Tibial artery (tissue), 4 donors: Measurements from ENCODE around the gene SLC35B1.

Experiments
- DNase-seq, 2 donors: peaks; one replicate each; pipeline ENCODE4 v3.0.0-alpha.2; 2019
- H3K27ac ChIP-seq, 2 donors: fragments of 200-600 bp; sonication (generic) in 1 of 2; 1 replicate in 1 of 2; 2 replicates in 1 of 2; pipeline ENCODE4 v1.5.1; 2018 to 2019; ENCODE audit warnings: mild to moderate bottlenecking in 1 of 2
- H3K27me3 ChIP-seq, 2 donors: fragments of 200-600 bp; sonication (generic) in 1 of 2; one replicate each; pipeline versions ENCODE4 v1.5.1 to v1.6.0; 2016 to 2019
- H3K36me3 ChIP-seq, 3 donors: fragments of 200-600 bp; sonication (generic) in 2 of 3; one replicate each; pipeline ENCODE4 v1.5.1; 2016 to 2019; ENCODE audit warnings: mild to moderate bottlenecking in 2 of 3
- H3K4me1 ChIP-seq, 4 donors: fragments of 200-600 bp; sonication (generic) in 2 of 4; 1 replicate in 3 of 4; 2 replicates in 1 of 4; pipeline ENCODE4 v1.5.1; 2016 to 2019
- H3K4me3 ChIP-seq, 2 donors: fragments of 200-600 bp; sonication (generic) in 1 of 2; 1 replicate in 1 of 2; 2 replicates in 1 of 2; pipeline ENCODE4 v1.5.1; 2018 to 2019; ENCODE audit warnings: mild to moderate bottlenecking in 2 of 2
- H3K9me3 ChIP-seq, 3 donors: fragments of 200-600 bp; sonication (generic) in 1 of 3; one replicate each; pipeline ENCODE4 v1.5.1; 2016 to 2019
- intact Hi-C: fragments of 100-400 bp; cut with DNase I; formaldehyde crosslinking; loops from one replicate; pipeline ENCODE4 v1.15.0; 2023; ENCODE audit warnings: low total_unique reads
- TF ChIP-seq, protein P1 (sequence below), 2 experiments: fragments of 200-600 bp in 1 of 2; fragments of 450-650 bp in 1 of 2; IDR thresholded peaks; one replicate each; pipeline ENCODE4 v1.5.1; 2017 to 2019; ENCODE audit warnings: antibody characterized with exemption in 2 of 2, mild to moderate bottlenecking in 1 of 2, moderate library complexity in 1 of 2

The SLC35B1 gene

DNA sequence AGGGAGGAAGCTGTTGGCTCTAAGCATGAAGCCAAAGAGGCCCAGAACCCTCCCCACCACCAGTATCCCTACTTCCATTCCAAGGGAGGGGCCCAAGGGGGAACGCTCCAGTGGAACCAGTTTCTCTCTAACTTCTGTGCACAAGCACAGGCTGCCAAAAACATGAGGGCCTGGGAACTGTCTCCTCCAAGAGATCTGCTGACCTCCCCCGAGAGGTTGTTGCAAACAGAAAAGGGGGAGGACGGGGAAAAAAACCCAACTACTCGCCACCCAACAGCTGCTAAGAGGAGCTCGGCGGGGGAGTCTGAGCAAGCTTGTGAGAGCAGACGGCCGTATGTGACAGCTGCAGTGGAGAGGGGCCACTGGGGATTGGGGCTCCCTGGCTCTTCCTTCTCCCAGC, 15.7 kb upstream of the SLC35B1 start:
- peaks cover 0 to 34% (median 22%) of the 10 kb centered on the region in 4 donors for H3K4me1 ChIP-seq
- DNase-seq, result peak; percentile 67 to 72
- H3K27me3 ChIP-seq, result no peaks in the 10 kb centered on the region
- H3K4me3 ChIP-seq, result no peak overlapping the region
- peaks cover 19 to 41% (median 36%) of the 10 kb centered on the region in 3 donors for H3K36me3 ChIP-seq
- H3K27ac ChIP-seq, result peak overlapping the region; percentile 60 to 67
- intact Hi-C loops, result no loop called here
- no peaks in the 10 kb centered on the region for H3K9me3 ChIP-seq
- TF ChIP-seq, protein P1, sequence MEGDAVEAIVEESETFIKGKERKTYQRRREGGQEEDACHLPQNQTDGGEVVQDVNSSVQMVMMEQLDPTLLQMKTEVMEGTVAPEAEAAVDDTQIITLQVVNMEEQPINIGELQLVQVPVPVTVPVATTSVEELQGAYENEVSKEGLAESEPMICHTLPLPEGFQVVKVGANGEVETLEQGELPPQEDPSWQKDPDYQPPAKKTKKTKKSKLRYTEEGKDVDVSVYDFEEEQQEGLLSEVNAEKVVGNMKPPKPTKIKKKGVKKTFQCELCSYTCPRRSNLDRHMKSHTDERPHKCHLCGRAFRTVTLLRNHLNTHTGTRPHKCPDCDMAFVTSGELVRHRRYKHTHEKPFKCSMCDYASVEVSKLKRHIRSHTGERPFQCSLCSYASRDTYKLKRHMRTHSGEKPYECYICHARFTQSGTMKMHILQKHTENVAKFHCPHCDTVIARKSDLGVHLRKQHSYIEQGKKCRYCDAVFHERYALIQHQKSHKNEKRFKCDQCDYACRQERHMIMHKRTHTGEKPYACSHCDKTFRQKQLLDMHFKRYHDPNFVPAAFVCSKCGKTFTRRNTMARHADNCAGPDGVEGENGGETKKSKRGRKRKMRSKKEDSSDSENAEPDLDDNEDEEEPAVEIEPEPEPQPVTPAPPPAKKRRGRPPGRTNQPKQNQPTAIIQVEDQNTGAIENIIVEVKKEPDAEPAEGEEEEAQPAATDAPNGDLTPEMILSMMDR (IDR thresholded peaks at IDR 0.05), result no peak

DNA sequence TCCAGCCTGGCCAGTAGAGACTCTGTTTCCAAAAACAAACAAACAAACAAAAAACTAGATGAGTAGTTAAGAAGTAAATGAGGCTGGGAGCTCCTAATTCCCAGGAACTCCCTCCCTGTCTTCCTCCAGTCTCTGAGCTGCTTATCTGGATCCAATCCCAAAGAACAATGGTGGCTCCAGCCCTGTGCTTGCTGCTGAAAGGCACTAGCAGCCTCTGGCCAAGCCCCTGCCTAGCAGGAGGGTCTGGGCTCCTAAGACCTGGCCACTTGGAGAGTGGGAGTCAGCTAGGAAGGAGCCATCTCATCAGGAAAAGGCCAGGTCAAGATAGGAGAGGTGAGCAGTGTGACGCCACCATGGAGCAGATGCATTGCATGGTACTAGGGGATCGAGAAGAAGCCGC, 14.3 kb upstream of the SLC35B1 start:
- no peaks in the 10 kb centered on the region for H3K9me3 ChIP-seq
- no peak overlapping the region for H3K4me3 ChIP-seq
- H3K27ac ChIP-seq, result peak overlapping the region in 1 of 2 donors; percentile 67
- H3K27me3 ChIP-seq, result no peaks in the 10 kb centered on the region
- peaks cover 0 to 27% (median 16%) of the 10 kb centered on the region in 4 donors for H3K4me1 ChIP-seq
- TF ChIP-seq, protein P1 (IDR thresholded peaks at IDR 0.05), result no peak
- intact Hi-C loops, result no loop called here
- H3K36me3 ChIP-seq, result peaks cover 31 to 55% (median 50%) of the 10 kb centered on the region in 3 donors
- no peak for DNase-seq

DNA sequence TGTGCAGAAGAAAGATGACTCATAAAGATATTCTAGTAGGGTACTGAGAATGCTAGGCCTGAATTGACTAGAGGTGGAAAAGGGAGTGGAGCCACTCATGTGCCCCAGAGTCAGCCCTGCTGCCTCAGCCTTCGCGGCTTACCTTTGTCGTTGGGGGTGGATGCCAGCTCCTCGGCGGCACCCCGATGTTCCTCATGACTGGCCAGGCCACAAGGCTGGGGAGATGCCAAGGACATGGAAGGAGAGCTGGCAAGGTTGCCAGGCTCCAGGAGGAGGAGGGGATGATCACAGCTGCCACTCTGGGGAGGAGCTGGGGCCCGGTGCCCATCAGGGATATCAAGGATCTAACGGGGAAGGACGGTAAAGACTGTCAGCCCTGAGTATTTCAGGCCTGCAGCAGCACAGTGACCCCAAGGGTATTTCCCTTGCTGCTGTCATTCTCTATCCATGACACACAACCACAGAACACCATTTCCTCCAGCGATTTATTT, 9.7 kb upstream of the SLC35B1 start:
- H3K4me3 ChIP-seq, result no peak overlapping the region
- peaks cover 0 to 11% (median 0%) of the 10 kb centered on the region in 4 donors for H3K4me1 ChIP-seq
- H3K36me3 ChIP-seq, result peaks cover 54 to 100% (median 90%) of the 10 kb centered on the region in 3 donors
- H3K27me3 ChIP-seq, result no peaks in the 10 kb centered on the region
- H3K27ac ChIP-seq, result no peak overlapping the region
- no peak for DNase-seq
- intact Hi-C loops, result no loop called here
- TF ChIP-seq, protein P1 (IDR thresholded peaks at IDR 0.05), result no peak
- H3K9me3 ChIP-seq, result no peaks in the 10 kb centered on the region

DNA sequence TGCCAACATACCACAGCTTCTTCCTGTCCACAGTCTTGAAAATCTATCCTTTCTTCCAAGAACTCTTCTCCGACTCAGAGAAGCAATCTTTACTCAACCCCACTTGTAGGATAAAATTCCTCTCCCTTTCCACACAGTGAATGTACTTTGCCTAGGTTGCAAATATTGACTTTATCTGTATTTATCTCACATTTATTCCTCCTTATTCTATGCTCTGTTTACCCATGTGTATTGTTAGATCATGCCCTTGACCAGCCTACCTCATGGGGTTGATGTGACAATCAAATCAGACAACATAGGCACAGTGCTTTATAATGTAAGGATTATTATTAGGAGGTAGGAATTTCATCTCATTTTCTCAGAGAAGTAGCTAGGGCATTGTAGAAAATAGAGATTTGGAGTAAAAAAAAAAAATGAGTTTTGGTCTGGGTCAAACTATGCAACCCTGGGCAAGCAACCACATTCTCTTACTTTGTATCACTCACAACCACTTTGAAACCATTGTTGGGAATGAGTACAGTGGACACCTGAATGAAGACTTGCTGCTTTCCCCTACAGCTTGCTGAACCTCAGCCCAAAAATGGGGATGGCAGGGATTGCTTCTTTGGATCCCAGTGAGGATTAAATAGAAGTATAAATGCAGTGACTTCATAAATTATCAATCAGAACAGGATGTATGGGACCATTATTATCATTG, 9.1 kb upstream of the SLC35B1 start:
- H3K4me3 ChIP-seq, result no peak overlapping the region
- TF ChIP-seq, protein P1 (IDR thresholded peaks at IDR 0.05), result no peak
- peaks cover 54 to 100% (median 86%) of the 10 kb centered on the region in 3 donors for H3K36me3 ChIP-seq
- no peak for DNase-seq
- H3K27ac ChIP-seq, result no peak overlapping the region
- peaks cover 0 to 7% (median 0%) of the 10 kb centered on the region in 4 donors for H3K4me1 ChIP-seq
- H3K27me3 ChIP-seq, result no peaks in the 10 kb centered on the region
- intact Hi-C loops, result no loop called here
- H3K9me3 ChIP-seq, result no peaks in the 10 kb centered on the region

DNA sequence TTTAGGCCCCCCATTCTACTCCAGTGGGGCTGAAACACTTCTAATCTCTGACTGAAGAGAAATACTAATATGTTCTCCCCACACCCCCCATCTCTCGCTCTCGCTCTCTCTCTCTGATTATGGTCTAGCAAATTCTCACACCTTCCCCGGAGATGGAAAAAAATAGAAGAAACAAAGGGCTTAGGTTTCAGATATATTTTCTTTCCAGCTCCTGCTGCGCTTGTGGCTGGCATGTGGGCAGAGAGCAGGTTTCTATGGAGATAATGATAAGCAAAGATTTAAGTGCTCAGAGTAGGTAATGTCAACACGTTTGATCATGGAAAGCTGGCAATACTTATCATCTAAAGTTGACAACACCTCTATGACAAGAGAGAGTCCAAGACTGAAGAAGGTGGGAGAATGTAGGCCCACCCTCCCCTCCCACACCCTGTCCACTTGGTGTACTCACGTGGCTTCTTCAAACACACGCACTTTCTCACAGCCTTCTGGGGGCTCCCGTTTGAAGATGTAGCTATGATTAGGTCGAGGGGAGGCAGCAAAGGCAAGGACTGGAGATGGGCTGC, 8.0 kb upstream of the SLC35B1 start:
- DNase-seq, result no peak
- Histone ChIP-seq H3K27ac (no peak overlapping the region), H3K4me1 (peaks cover 0 to 7% (median 0%) of the 10 kb centered on the region in 4 donors), H3K9me3 (no peaks in the 10 kb centered on the region), H3K36me3 (peaks cover 54 to 100% (median 81%) of the 10 kb centered on the region in 3 donors), H3K4me3 (no peak overlapping the region), H3K27me3 (no peaks in the 10 kb centered on the region)
- intact Hi-C loops, result no loop called here
- TF ChIP-seq, protein P1 (IDR thresholded peaks at IDR 0.05), result no peak
